ENCODE measurements around the gene NIN. TPM values are rescaled to one million over a fixed set of nuclear protein-coding genes. Genes with fewer than 3 reads are reported as not detected.

The NIN gene
- total and polyA plus RNA-seq, 4 donors: 1.7 to 11.1 (median 4.0) TPM

GRCh38 chr14:50725761-50726160, 105.2 kb downstream of the NIN start:
- no peak for DNase-seq (ENCODE audit: low spot score)
- H3K36me3 ChIP-seq (ENCODE audit: control insufficient read depth in 4 of 4, insufficient read depth in 3 of 4, low read depth in 1 of 4, low read length in 3 of 4): peaks cover 0 to 28% (median 20%) of the 10 kb centered on the region in 4 donors
- TF ChIP-seq REST (IDR thresholded peaks at IDR 0.05) (no peak), FOXA1 (IDR thresholded peaks at IDR 0.05) (no peak)

GRCh38 chr14:50719911-50720759, 110.8 kb downstream of the NIN start:
- H3K36me3 ChIP-seq (ENCODE audit: control insufficient read depth in 4 of 4, insufficient read depth in 3 of 4, low read depth in 1 of 4, low read length in 3 of 4): peaks cover 0 to 11% (median 7%) of the 10 kb centered on the region in 4 donors
- no peaks in the 10 kb centered on the region for H3K4me1 ChIP-seq (ENCODE audit: control insufficient read depth in 4 of 4, insufficient read depth in 4 of 4, low read length in 3 of 4)
- no peaks in the 10 kb centered on the region for H3K9me3 ChIP-seq (ENCODE audit: control insufficient read depth in 4 of 4, low read length in 3 of 4)
- TF ChIP-seq FOXA1 (IDR thresholded peaks at IDR 0.05) (no peak), TAF1 (conservative IDR thresholded peaks at IDR 0.05) (no peak), SP1 (IDR thresholded peaks at IDR 0.05) (no peak), RAD21 (IDR thresholded peaks at IDR 0.05) (no peak), RXRA (IDR thresholded peaks at IDR 0.05) (no peak), HNF4A (conservative IDR thresholded peaks at IDR 0.05) (no peak), GABPA (IDR thresholded peaks at IDR 0.05 in 1 of 2, conservative IDR thresholded peaks at IDR 0.05 in 1 of 2) (no peak), REST (IDR thresholded peaks at IDR 0.05) (no peak), FOXA2 (IDR thresholded peaks at IDR 0.05) (no peak), CTCF (IDR thresholded peaks at IDR 0.05; ENCODE audit: low read depth, low read length, missing input control) (no peak), HNF4G (IDR thresholded peaks at IDR 0.05) (no peak), EGR1 (IDR thresholded peaks at IDR 0.05; ENCODE audit: low read depth in 2 of 2) (no peak), ATF3 (IDR thresholded peaks at IDR 0.05) (no peak), YY1 (IDR thresholded peaks at IDR 0.05) (no peak)
- no peak for DNase-seq (ENCODE audit: low spot score)
- no peaks in the 10 kb centered on the region for H3K27me3 ChIP-seq (ENCODE audit: control insufficient read depth in 4 of 4, insufficient read depth in 4 of 4, low read length in 3 of 4)
- H3K4me3 ChIP-seq (ENCODE audit: low read depth in 1 of 3, low read length in 3 of 3): no peak overlapping the region
- WGBS: 97% methylated on average over 1 of the region's 1 CpG
- H3K27ac ChIP-seq (ENCODE audit: low read depth in 1 of 2, low read length in 2 of 2): no peak overlapping the region
- no peak overlapping the region for H3K9ac ChIP-seq (ENCODE audit: low read depth in 1 of 2, low read length in 2 of 2)

More at GRCh38 chr14:50725761-50726160, 105.2 kb downstream of the NIN start:
- H3K4me3 ChIP-seq (ENCODE audit: low read depth in 1 of 3, low read length in 3 of 3): no peak overlapping the region
- no peaks in the 10 kb centered on the region for H3K27me3 ChIP-seq (ENCODE audit: control insufficient read depth in 4 of 4, insufficient read depth in 4 of 4, low read length in 3 of 4)
- no peak overlapping the region for H3K27ac ChIP-seq (ENCODE audit: low read depth in 1 of 2, low read length in 2 of 2)
- WGBS: 84% methylated on average over 5 of the region's 5 CpGs
- no peaks in the 10 kb centered on the region for H3K9me3 ChIP-seq (ENCODE audit: control insufficient read depth in 4 of 4, low read length in 3 of 4)
- no peak overlapping the region for H3K9ac ChIP-seq (ENCODE audit: low read depth in 1 of 2, low read length in 2 of 2)
- no peaks in the 10 kb centered on the region for H3K4me1 ChIP-seq (ENCODE audit: control insufficient read depth in 4 of 4, insufficient read depth in 4 of 4, low read length in 3 of 4)

Data from liver (tissue), 9 donors.